HepG2 (cell line): ENCODE results near the gene GRID1. TPM values are rescaled to one million over a fixed set of nuclear protein-coding genes. Genes with fewer than 3 reads are reported as not detected.

ENCODE experiments used
- ATAC-seq: fragments of 200-7000 bp; cut with Tn5 transposase; 3 replicates; pipeline ENCODE4 v1.9.1; 2020; ENCODE audit warnings: mild to moderate bottlenecking, moderate library complexity
- BruUV-seq: library from RNA; stranded (reverse); fragments of 400-500 nt; replicated peaks from 2 replicates; lab custom pipeline; 2021; lab: Mats Ljungman, UMichigan
- CTCF ChIA-PET: fragments of 300-600 bp; formaldehyde crosslinking; extraction: SDS; loops from one replicate; lab custom pipeline; 2021; ENCODE audit warnings: low total read pairs, inconsistent platforms, low intra/inter-chr PET ratio; lab: Yijun Ruan, JAX
- POLR2A ChIA-PET: fragments of 350-600 bp; sonication (Branson Sonifier 250); formaldehyde crosslinking; loops from one replicate; lab custom pipeline; 2020; ENCODE audit warnings: antibody characterized with exemption, inconsistent platforms; lab: Yijun Ruan, JAX
- DNase-seq: peaks from one replicate; pipeline ENCODE4 v3.0.0-alpha.2; 2015; ENCODE audit warnings: low spot score
- FAIRE-seq: peaks from 3 replicates; lab custom pipeline; 2011; peaks lifted over from hg19 to GRCh38; lab: Jason Lieb, UNC
- H2AFZ ChIP-seq: one replicate; pipeline ENCODE4 v1.6.1; 2011; ENCODE audit warnings: low read length, inconsistent platforms
- H3K27ac ChIP-seq: fragments of 300-600 bp; 3 replicates; pipeline ENCODE4 v1.8.0; 2011; ENCODE audit warnings: mixed run types, mild to moderate bottlenecking, mixed read lengths, low read length, inconsistent platforms; ENCODE audit not compliant: insufficient read depth; ENCODE audit errors: extremely low read length
- H3K27me3 ChIP-seq, 2 experiments: fragments of 200-600 bp in 1 of 2; 2 replicates in 1 of 2; 3 replicates in 1 of 2; pipeline versions ENCODE4 v1.6.0 to v1.8.0; 2011; ENCODE audit warnings: low read length in 2 of 2, mild to moderate bottlenecking in 2 of 2, moderate library complexity in 2 of 2, inconsistent platforms in 1 of 2; ENCODE audit not compliant: insufficient read depth in 2 of 2, control insufficient read depth in 1 of 2
- H3K36me3 ChIP-seq, 2 experiments: fragments of 200-600 bp in 1 of 2; replicated peaks in 1 of 2; 2 replicates in 1 of 2; 3 replicates in 1 of 2; pipeline versions ENCODE4 v1.5.1 to v1.8.0; 2011; ENCODE audit warnings: low read length in 2 of 2, inconsistent platforms in 1 of 2; ENCODE audit not compliant: insufficient read depth in 2 of 2, control insufficient read depth in 1 of 2
- H3K4me1 ChIP-seq: 2 replicates; pipeline ENCODE4 v1.5.1; 2012; ENCODE audit warnings: low read length, inconsistent platforms; ENCODE audit not compliant: insufficient read depth
- H3K4me2 ChIP-seq: 2 replicates; pipeline ENCODE4 v1.6.0; 2011; ENCODE audit warnings: low read depth, low read length, inconsistent platforms
- H3K4me3 ChIP-seq, 3 experiments: fragments of 200-600 bp in 1 of 3; sonication (generic), shearing (Covaris generic) in 1 of 3; replicated peaks in 1 of 3; 2 replicates each; pipeline ENCODE4 v1.5.1; 2011 to 2016; ENCODE audit warnings: low read length in 3 of 3, inconsistent platforms in 2 of 3, low read depth in 2 of 3, mild to moderate bottlenecking in 2 of 3, control low read depth in 1 of 3, mixed read lengths in 1 of 3; ENCODE audit not compliant: insufficient read depth in 1 of 3
- H3K79me2 ChIP-seq: one replicate; pipeline ENCODE4 v1.6.1; 2011; ENCODE audit warnings: low read length, inconsistent platforms; ENCODE audit not compliant: insufficient read depth
- H3K9ac ChIP-seq: 2 replicates; pipeline ENCODE4 v1.6.0; 2011; ENCODE audit warnings: mild to moderate bottlenecking, low read depth, low read length, inconsistent platforms; ENCODE audit not compliant: insufficient read depth
- H3K9me3 ChIP-seq: 2 replicates; pipeline ENCODE4 v1.5.1; 2012; ENCODE audit warnings: mild to moderate bottlenecking, low read length
- H4K20me1 ChIP-seq: 2 replicates; pipeline ENCODE4 v1.6.0; 2011; ENCODE audit warnings: inconsistent platforms, mild to moderate bottlenecking, low read length, moderate library complexity; ENCODE audit not compliant: insufficient read depth
- CEBPB ChIP-seq: IDR thresholded peaks from 2 replicates; pipeline ENCODE4 v1.6.1; 2011; ENCODE audit warnings: low read depth, low read length, improper control_type of control experiment, borderline replicate concordance
- HES4 ChIP-seq: sonication (generic); formaldehyde crosslinking; IDR thresholded peaks from 2 replicates; pipeline ENCODE4 v1.9.0; 2021; ENCODE audit warnings: mild to moderate bottlenecking, missing genetic modification reagents, borderline replicate concordance
- KMT2B ChIP-seq: IDR thresholded peaks from 2 replicates; pipeline ENCODE4 v1.6.1; 2016; ENCODE audit warnings: missing genetic modification reagents, missing compliant biosample characterization
- MXD4 ChIP-seq: IDR thresholded peaks from 2 replicates; pipeline ENCODE4 v1.6.1; 2016; ENCODE audit warnings: mild to moderate bottlenecking, missing biosample characterization, missing genetic modification reagents
- NFIB ChIP-seq: sonication (generic); formaldehyde crosslinking; IDR thresholded peaks from 2 replicates; pipeline ENCODE4 v1.9.0; 2021; ENCODE audit warnings: missing genetic modification reagents, mild to moderate bottlenecking, borderline replicate concordance
- RORA ChIP-seq: sonication (generic); formaldehyde crosslinking; IDR thresholded peaks from 2 replicates; pipeline ENCODE4 v1.5.0; 2020; ENCODE audit warnings: mild to moderate bottlenecking, missing genetic modification reagents, moderate library complexity
- SIN3A ChIP-seq: IDR thresholded peaks from 2 replicates; pipeline ENCODE4 v1.6.1; 2011; ENCODE audit warnings: low read depth, mild to moderate bottlenecking, control low read depth, low read length, borderline replicate concordance
- ZNF350 ChIP-seq: sonication (generic); formaldehyde crosslinking; IDR thresholded peaks from 2 replicates; pipeline ENCODE4 v1.4.0; 2020; ENCODE audit warnings: mild to moderate bottlenecking, low read depth, missing genetic modification reagents, borderline replicate concordance
- WGBS: methylation state at CpG from one replicate; pipeline ENCODE4 v1.1.6; 2017; ENCODE audit warnings: low lambda C conversion rate; 5-methylcytosine and 5-hydroxymethylcytosine counted together
- in situ Hi-C: cut with HindIII; loops from 2 replicates; pipeline ENCODE4 v1.10.0; 2017; ENCODE audit warnings: low pct_unique_long_range_greater_than_20kb; ENCODE audit not compliant: extremely low pct_ligation_motif_present
- intact Hi-C: fragments of 100-400 bp; cut with micrococcal nuclease; formaldehyde crosslinking; loops from one replicate; pipeline ENCODE4 v1.10.0; 2022; ENCODE audit not compliant: unreplicated experiment
- polyA plus RNA-seq, 8 experiments: library from polyadenylated mRNA; depleted of rRNA in 3 of 8; stranded (reverse) in 7 of 8; unstranded in 1 of 8; fragments of >200 nt; fragmentation: Illumina TruSeq in 4 of 8; extraction: Trizol in 4 of 8; gene quantifications; 2 replicates each; pipeline versions ENCODE4 v1.2.1 to v1.2.3, GENCODE V29; 2011 to 2016; ENCODE audit warnings: low read depth in 4 of 8, missing spikeins in 1 of 8, mixed read lengths in 1 of 8; ENCODE audit not compliant: insufficient read depth in 1 of 8
- total RNA-seq, 5 experiments: library from RNA; depleted of rRNA; stranded (reverse); fragments of >200 nt; fragmentation: Illumina TruSeq; extraction: Trizol; gene quantifications; 2 replicates each; pipeline ENCODE4 v1.2.3, GENCODE V29; 2016; ENCODE audit warnings: low read depth in 1 of 5
- TF ChIP-seq, protein P1 (sequence below): IDR thresholded peaks from 2 replicates; pipeline ENCODE4 v1.6.1; 2016; ENCODE audit warnings: missing biosample characterization, missing genetic modification reagents, low read depth
- TF ChIP-seq, protein P2 (sequence below): IDR thresholded peaks from 2 replicates; pipeline ENCODE4 v1.6.1; 2016; ENCODE audit warnings: mild to moderate bottlenecking
- TF ChIP-seq, protein P3 (sequence below): IDR thresholded peaks from 2 replicates; pipeline ENCODE4 v1.6.1; 2016
- TF ChIP-seq, protein P4 (sequence below): sonication (generic); formaldehyde crosslinking; IDR thresholded peaks from 2 replicates; pipeline ENCODE4 v1.4.0; 2020; ENCODE audit warnings: mild to moderate bottlenecking, missing genetic modification reagents
- TF ChIP-seq, protein P5 (sequence below): IDR thresholded peaks from 2 replicates; pipeline ENCODE4 v1.6.1; 2016; ENCODE audit warnings: low read depth
- TF ChIP-seq, protein P6 (sequence below): sonication (generic); formaldehyde crosslinking; conservative IDR thresholded peaks from 2 replicates; pipeline ENCODE4 v1.4.0; 2020; ENCODE audit warnings: missing genetic modification reagents
- TF ChIP-seq, protein P7 (sequence below): sonication (generic); formaldehyde crosslinking; IDR thresholded peaks from 2 replicates; pipeline ENCODE4 v1.4.0; 2020; ENCODE audit warnings: low read depth, mild to moderate bottlenecking, missing genetic modification reagents

The GRID1 gene
- total and polyA plus RNA-seq, 2 of the 13 experiments (the other 11 are each of a cell fraction or from before 2014, with no cell fraction given) = 0.05 TPM; not detected in 1

DNA sequence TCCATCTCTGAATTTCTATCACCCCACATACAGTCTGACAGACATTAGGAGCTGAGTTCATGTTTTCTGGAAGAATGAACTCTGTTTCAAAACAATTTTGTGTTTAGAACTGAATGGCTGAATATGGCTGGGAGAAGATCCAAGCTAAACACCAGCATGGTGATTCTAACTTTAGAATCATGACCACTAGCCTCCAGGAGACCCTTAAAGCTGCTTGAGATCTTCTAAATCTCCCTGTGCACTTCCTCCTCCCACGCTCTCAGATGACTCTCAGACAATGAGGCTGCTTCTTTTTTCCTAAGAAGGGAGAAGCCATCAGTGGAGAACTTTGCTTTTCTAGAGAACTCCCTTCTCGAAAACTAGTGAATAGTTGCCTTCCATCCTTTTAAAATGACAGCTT is 711.2 kb downstream of the GRID1 start:
- intact Hi-C loops (no loop called here), in situ Hi-C loops (no loop called here)
- Histone ChIP-seq H3K27me3 (no peaks in the 10 kb centered on the region), H3K36me3 (no peaks in the 10 kb centered on the region), H2AFZ (no peak overlapping the region), H3K9me3 (no peaks in the 10 kb centered on the region), H4K20me1 (no peaks in the 10 kb centered on the region), H3K4me1 (no peaks in the 10 kb centered on the region), H3K9ac (no peak overlapping the region), H3K4me3 (no peak overlapping the region), H3K4me2 (no peak overlapping the region), H3K27ac (no peak overlapping the region), H3K79me2 (no peaks in the 10 kb centered on the region)
- no TSS peak for BruUV-seq
- no peak for ATAC-seq
- 0% methylated on average over 2 of the region's 2 CpGs for WGBS
- ChIA-PET POLR2A (no interaction called here), CTCF (no interaction called here)
- no peak for FAIRE-seq
- no peak for DNase-seq
- TF ChIP-seq, protein P1, sequence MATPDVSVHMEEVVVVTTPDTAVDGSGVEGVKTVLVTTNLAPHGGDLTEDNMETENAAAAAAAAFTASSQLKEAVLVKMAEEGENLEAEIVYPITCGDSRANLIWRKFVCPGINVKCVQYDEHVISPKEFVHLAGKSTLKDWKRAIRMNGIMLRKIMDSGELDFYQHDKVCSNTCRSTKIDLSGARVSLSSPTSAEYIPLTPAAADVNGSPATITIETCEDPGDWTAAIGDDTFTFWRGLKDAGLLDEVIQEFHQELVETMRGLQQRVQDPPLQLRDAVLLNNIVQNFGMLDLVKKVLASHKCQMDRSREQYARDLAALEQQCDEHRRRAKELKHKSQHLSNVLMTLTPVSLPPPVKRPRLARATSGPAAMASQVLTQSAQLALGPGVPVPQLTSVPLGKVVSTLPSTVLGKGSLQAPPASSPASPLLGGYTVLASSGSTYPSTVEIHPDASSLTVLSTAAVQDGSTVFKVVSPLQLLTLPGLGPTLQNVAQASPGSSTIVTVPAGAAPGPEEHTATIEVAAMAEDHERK (CRISPR knock-in tag) = no peak
- TF ChIP-seq NFIB (CRISPR knock-in tag) (no peak), RORA (CRISPR knock-in tag) (no peak), ZNF350 (CRISPR knock-in tag) (no peak), HES4 (no peak), SIN3A (no peak), KMT2B (CRISPR knock-in tag) (no peak), CEBPB (no peak), MXD4 (CRISPR knock-in tag) (no peak)
- TF ChIP-seq, protein P2, sequence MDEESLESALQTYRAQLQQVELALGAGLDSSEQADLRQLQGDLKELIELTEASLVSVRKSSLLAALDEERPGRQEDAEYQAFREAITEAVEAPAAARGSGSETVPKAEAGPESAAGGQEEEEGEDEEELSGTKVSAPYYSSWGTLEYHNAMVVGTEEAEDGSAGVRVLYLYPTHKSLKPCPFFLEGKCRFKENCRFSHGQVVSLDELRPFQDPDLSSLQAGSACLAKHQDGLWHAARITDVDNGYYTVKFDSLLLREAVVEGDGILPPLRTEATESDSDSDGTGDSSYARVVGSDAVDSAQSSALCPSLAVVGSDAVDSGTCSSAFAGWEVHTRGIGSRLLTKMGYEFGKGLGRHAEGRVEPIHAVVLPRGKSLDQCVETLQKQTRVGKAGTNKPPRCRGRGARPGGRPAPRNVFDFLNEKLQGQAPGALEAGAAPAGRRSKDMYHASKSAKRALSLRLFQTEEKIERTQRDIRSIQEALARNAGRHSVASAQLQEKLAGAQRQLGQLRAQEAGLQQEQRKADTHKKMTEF (CRISPR knock-in tag) = no peak
- TF ChIP-seq, protein P3, sequence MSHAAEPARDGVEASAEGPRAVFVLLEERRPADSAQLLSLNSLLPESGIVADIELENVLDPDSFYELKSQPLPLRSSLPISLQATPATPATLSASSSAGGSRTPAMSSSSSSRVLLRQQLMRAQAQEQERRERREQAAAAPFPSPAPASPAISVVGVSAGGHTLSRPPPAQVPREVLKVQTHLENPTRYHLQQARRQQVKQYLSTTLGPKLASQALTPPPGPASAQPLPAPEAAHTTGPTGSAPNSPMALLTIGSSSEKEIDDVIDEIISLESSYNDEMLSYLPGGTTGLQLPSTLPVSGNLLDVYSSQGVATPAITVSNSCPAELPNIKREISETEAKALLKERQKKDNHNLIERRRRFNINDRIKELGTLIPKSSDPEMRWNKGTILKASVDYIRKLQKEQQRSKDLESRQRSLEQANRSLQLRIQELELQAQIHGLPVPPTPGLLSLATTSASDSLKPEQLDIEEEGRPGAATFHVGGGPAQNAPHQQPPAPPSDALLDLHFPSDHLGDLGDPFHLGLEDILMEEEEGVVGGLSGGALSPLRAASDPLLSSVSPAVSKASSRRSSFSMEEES (CRISPR knock-in tag) = no peak
- TF ChIP-seq, protein P4, sequence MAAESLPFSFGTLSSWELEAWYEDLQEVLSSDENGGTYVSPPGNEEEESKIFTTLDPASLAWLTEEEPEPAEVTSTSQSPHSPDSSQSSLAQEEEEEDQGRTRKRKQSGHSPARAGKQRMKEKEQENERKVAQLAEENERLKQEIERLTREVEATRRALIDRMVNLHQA (CRISPR knock-in tag) = no peak
- TF ChIP-seq, protein P5, sequence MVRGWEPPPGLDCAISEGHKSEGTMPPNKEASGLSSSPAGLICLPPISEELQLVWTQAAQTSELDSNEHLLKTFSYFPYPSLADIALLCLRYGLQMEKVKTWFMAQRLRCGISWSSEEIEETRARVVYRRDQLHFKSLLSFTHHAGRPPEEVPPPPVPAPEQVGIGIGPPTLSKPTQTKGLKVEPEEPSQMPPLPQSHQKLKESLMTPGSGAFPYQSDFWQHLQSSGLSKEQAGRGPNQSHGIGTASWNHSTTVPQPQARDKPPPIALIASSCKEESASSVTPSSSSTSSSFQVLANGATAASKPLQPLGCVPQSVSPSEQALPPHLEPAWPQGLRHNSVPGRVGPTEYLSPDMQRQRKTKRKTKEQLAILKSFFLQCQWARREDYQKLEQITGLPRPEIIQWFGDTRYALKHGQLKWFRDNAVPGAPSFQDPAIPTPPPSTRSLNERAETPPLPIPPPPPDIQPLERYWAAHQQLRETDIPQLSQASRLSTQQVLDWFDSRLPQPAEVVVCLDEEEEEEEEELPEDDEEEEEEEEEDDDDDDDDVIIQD (CRISPR knock-in tag) = no peak
- TF ChIP-seq, protein P6, sequence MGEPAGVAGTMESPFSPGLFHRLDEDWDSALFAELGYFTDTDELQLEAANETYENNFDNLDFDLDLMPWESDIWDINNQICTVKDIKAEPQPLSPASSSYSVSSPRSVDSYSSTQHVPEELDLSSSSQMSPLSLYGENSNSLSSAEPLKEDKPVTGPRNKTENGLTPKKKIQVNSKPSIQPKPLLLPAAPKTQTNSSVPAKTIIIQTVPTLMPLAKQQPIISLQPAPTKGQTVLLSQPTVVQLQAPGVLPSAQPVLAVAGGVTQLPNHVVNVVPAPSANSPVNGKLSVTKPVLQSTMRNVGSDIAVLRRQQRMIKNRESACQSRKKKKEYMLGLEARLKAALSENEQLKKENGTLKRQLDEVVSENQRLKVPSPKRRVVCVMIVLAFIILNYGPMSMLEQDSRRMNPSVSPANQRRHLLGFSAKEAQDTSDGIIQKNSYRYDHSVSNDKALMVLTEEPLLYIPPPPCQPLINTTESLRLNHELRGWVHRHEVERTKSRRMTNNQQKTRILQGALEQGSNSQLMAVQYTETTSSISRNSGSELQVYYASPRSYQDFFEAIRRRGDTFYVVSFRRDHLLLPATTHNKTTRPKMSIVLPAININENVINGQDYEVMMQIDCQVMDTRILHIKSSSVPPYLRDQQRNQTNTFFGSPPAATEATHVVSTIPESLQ (CRISPR knock-in tag) = no peak
- TF ChIP-seq, protein P7, sequence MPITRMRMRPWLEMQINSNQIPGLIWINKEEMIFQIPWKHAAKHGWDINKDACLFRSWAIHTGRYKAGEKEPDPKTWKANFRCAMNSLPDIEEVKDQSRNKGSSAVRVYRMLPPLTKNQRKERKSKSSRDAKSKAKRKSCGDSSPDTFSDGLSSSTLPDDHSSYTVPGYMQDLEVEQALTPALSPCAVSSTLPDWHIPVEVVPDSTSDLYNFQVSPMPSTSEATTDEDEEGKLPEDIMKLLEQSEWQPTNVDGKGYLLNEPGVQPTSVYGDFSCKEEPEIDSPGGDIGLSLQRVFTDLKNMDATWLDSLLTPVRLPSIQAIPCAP (CRISPR knock-in tag) = no peak
